ENCODE data around the gene OXGR1.

GRCh38 chr13:96958286-96958891 lies 35.9 kb downstream of the OXGR1 start:
- TF ChIP-seq, protein P1, sequence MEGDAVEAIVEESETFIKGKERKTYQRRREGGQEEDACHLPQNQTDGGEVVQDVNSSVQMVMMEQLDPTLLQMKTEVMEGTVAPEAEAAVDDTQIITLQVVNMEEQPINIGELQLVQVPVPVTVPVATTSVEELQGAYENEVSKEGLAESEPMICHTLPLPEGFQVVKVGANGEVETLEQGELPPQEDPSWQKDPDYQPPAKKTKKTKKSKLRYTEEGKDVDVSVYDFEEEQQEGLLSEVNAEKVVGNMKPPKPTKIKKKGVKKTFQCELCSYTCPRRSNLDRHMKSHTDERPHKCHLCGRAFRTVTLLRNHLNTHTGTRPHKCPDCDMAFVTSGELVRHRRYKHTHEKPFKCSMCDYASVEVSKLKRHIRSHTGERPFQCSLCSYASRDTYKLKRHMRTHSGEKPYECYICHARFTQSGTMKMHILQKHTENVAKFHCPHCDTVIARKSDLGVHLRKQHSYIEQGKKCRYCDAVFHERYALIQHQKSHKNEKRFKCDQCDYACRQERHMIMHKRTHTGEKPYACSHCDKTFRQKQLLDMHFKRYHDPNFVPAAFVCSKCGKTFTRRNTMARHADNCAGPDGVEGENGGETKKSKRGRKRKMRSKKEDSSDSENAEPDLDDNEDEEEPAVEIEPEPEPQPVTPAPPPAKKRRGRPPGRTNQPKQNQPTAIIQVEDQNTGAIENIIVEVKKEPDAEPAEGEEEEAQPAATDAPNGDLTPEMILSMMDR (IDR thresholded peaks at IDR 0.05): peak; percentile 4 to 39 (median 38)
- TF ChIP-seq POLR2A (IDR thresholded peaks at IDR 0.05): no peak

All from vagina (tissue), 2 donors.